HepG2 (cell line): ENCODE results near the gene CTBP1. TPM values are rescaled to one million over a fixed set of nuclear protein-coding genes. Genes with fewer than 3 reads are reported as not detected.

Experiments used
- ATAC-seq: fragments of 200-7000 bp; cut with Tn5 transposase; 3 replicates; pipeline ENCODE4 v1.9.1; 2020; ENCODE audit warnings: mild to moderate bottlenecking, moderate library complexity
- BruUV-seq: library from RNA; stranded (reverse); fragments of 400-500 nt; replicated peaks from 2 replicates; lab custom pipeline; 2021; lab: Mats Ljungman, UMichigan
- CTCF ChIA-PET: fragments of 300-600 bp; formaldehyde crosslinking; extraction: SDS; loops from one replicate; lab custom pipeline; 2021; ENCODE audit warnings: low total read pairs, inconsistent platforms, low intra/inter-chr PET ratio; lab: Yijun Ruan, JAX
- POLR2A ChIA-PET: fragments of 350-600 bp; sonication (Branson Sonifier 250); formaldehyde crosslinking; loops from one replicate; lab custom pipeline; 2020; ENCODE audit warnings: antibody characterized with exemption, inconsistent platforms; lab: Yijun Ruan, JAX
- DNase-seq: peaks from one replicate; pipeline ENCODE4 v3.0.0-alpha.2; 2015; ENCODE audit warnings: low spot score
- FAIRE-seq: peaks from 3 replicates; lab custom pipeline; 2011; peaks lifted over from hg19 to GRCh38; lab: Jason Lieb, UNC
- H2AFZ ChIP-seq: one replicate; pipeline ENCODE4 v1.6.1; 2011; ENCODE audit warnings: low read length, inconsistent platforms
- H3K27ac ChIP-seq: fragments of 300-600 bp; 3 replicates; pipeline ENCODE4 v1.8.0; 2011; ENCODE audit warnings: mixed run types, mild to moderate bottlenecking, mixed read lengths, low read length, inconsistent platforms; ENCODE audit not compliant: insufficient read depth; ENCODE audit errors: extremely low read length
- H3K27me3 ChIP-seq, 2 experiments: fragments of 200-600 bp in 1 of 2; 2 replicates in 1 of 2; 3 replicates in 1 of 2; pipeline versions ENCODE4 v1.6.0 to v1.8.0; 2011; ENCODE audit warnings: low read length in 2 of 2, mild to moderate bottlenecking in 2 of 2, moderate library complexity in 2 of 2, inconsistent platforms in 1 of 2; ENCODE audit not compliant: insufficient read depth in 2 of 2, control insufficient read depth in 1 of 2
- H3K36me3 ChIP-seq, 2 experiments: fragments of 200-600 bp in 1 of 2; replicated peaks in 1 of 2; 2 replicates in 1 of 2; 3 replicates in 1 of 2; pipeline versions ENCODE4 v1.5.1 to v1.8.0; 2011; ENCODE audit warnings: low read length in 2 of 2, inconsistent platforms in 1 of 2; ENCODE audit not compliant: insufficient read depth in 2 of 2, control insufficient read depth in 1 of 2
- H3K4me1 ChIP-seq: 2 replicates; pipeline ENCODE4 v1.5.1; 2012; ENCODE audit warnings: low read length, inconsistent platforms; ENCODE audit not compliant: insufficient read depth
- H3K4me2 ChIP-seq: 2 replicates; pipeline ENCODE4 v1.6.0; 2011; ENCODE audit warnings: low read depth, low read length, inconsistent platforms
- H3K4me3 ChIP-seq, 3 experiments: fragments of 200-600 bp in 1 of 3; sonication (generic), shearing (Covaris generic) in 1 of 3; replicated peaks in 1 of 3; 2 replicates each; pipeline ENCODE4 v1.5.1; 2011 to 2016; ENCODE audit warnings: low read length in 3 of 3, inconsistent platforms in 2 of 3, low read depth in 2 of 3, mild to moderate bottlenecking in 2 of 3, control low read depth in 1 of 3, mixed read lengths in 1 of 3; ENCODE audit not compliant: insufficient read depth in 1 of 3
- H3K79me2 ChIP-seq: one replicate; pipeline ENCODE4 v1.6.1; 2011; ENCODE audit warnings: low read length, inconsistent platforms; ENCODE audit not compliant: insufficient read depth
- H3K9ac ChIP-seq: 2 replicates; pipeline ENCODE4 v1.6.0; 2011; ENCODE audit warnings: mild to moderate bottlenecking, low read depth, low read length, inconsistent platforms; ENCODE audit not compliant: insufficient read depth
- H3K9me3 ChIP-seq: 2 replicates; pipeline ENCODE4 v1.5.1; 2012; ENCODE audit warnings: mild to moderate bottlenecking, low read length
- H4K20me1 ChIP-seq: 2 replicates; pipeline ENCODE4 v1.6.0; 2011; ENCODE audit warnings: inconsistent platforms, mild to moderate bottlenecking, low read length, moderate library complexity; ENCODE audit not compliant: insufficient read depth
- ATF1 ChIP-seq: IDR thresholded peaks from 2 replicates; pipeline ENCODE4 v1.6.1; 2016; ENCODE audit warnings: mild to moderate bottlenecking, control low read depth
- CCAR2 ChIP-seq: fragments of 200-400 bp; formaldehyde crosslinking; optimal IDR thresholded peaks from 2 replicates; pipeline ENCODE3; 2018; ENCODE audit warnings: low read depth, mild to moderate bottlenecking, low read length, moderate library complexity
- HNF4A ChIP-seq: sonication (generic); formaldehyde crosslinking; IDR thresholded peaks from 2 replicates; pipeline ENCODE4 v1.4.0; 2020; ENCODE audit warnings: missing genetic modification reagents
- HNRNPH1 ChIP-seq: fragments of 200-400 bp; formaldehyde crosslinking; optimal IDR thresholded peaks from 2 replicates; pipeline ENCODE3; 2017; ENCODE audit warnings: mild to moderate bottlenecking, low read depth, low read length
- JARID2 ChIP-seq: sonication (generic); formaldehyde crosslinking; IDR thresholded peaks from 2 replicates; pipeline ENCODE4 v1.8.1; 2023; ENCODE audit warnings: missing genetic modification reagents, inconsistent platforms; ENCODE audit not compliant: insufficient replicate concordance
- NCOA1 ChIP-seq: sonication (generic); formaldehyde crosslinking; IDR thresholded peaks from 2 replicates; pipeline ENCODE4 v1.9.0; 2021; ENCODE audit warnings: missing genetic modification reagents
- SETDB1 ChIP-seq: sonication (generic); formaldehyde crosslinking; IDR thresholded peaks from 2 replicates; pipeline ENCODE4 v1.5.1; 2020; ENCODE audit warnings: missing genetic modification reagents, mild to moderate bottlenecking, borderline replicate concordance
- SYNCRIP ChIP-seq: fragments of 200-400 bp; formaldehyde crosslinking; IDR thresholded peaks from 2 replicates; pipeline ENCODE4 v1.6.1; 2018; ENCODE audit warnings: mild to moderate bottlenecking, low read depth, low read length; ENCODE audit not compliant: insufficient read depth
- TBP ChIP-seq: sonication (generic); formaldehyde crosslinking; IDR thresholded peaks from 2 replicates; pipeline ENCODE4 v1.5.0; 2020; ENCODE audit warnings: missing genetic modification reagents
- ZBTB43 ChIP-seq: sonication (generic); formaldehyde crosslinking; conservative IDR thresholded peaks from 2 replicates; pipeline ENCODE4 v1.4.0; 2020; ENCODE audit warnings: missing genetic modification reagents
- ZNF205 ChIP-seq: IDR thresholded peaks from 2 replicates; pipeline ENCODE4 v1.6.1; 2018; ENCODE audit warnings: missing biosample characterization, missing genetic modification reagents
- ZNF256 ChIP-seq: sonication (generic); formaldehyde crosslinking; conservative IDR thresholded peaks from 2 replicates; pipeline ENCODE4 v1.4.0; 2020; ENCODE audit warnings: missing genetic modification reagents
- ZNF274 ChIP-seq: sonication (generic); formaldehyde crosslinking; IDR thresholded peaks from 2 replicates; pipeline ENCODE4 v1.5.1; 2020; ENCODE audit warnings: mild to moderate bottlenecking, missing genetic modification reagents
- ZNF605 ChIP-seq: sonication (generic); formaldehyde crosslinking; IDR thresholded peaks from 2 replicates; pipeline ENCODE4 v1.8.0; 2022; ENCODE audit warnings: mild to moderate bottlenecking, missing genetic modification reagents
- ZNF7 ChIP-seq: IDR thresholded peaks from 2 replicates; pipeline ENCODE4 v1.6.1; 2016; ENCODE audit warnings: missing biosample characterization, missing genetic modification reagents
- ZNF782 ChIP-seq: sonication (generic); formaldehyde crosslinking; IDR thresholded peaks from 2 replicates; pipeline ENCODE4 v1.4.0; 2020; ENCODE audit warnings: missing genetic modification reagents, mild to moderate bottlenecking, borderline replicate concordance
- WGBS: methylation state at CpG from one replicate; pipeline ENCODE4 v1.1.6; 2017; ENCODE audit warnings: low lambda C conversion rate; 5-methylcytosine and 5-hydroxymethylcytosine counted together
- in situ Hi-C: cut with HindIII; loops from 2 replicates; pipeline ENCODE4 v1.10.0; 2017; ENCODE audit warnings: low pct_unique_long_range_greater_than_20kb; ENCODE audit not compliant: extremely low pct_ligation_motif_present
- intact Hi-C: fragments of 100-400 bp; cut with micrococcal nuclease; formaldehyde crosslinking; loops from one replicate; pipeline ENCODE4 v1.10.0; 2022; ENCODE audit not compliant: unreplicated experiment
- polyA plus RNA-seq, 8 experiments: library from polyadenylated mRNA; depleted of rRNA in 3 of 8; stranded (reverse) in 7 of 8; unstranded in 1 of 8; fragments of >200 nt; fragmentation: Illumina TruSeq in 4 of 8; extraction: Trizol in 4 of 8; gene quantifications; 2 replicates each; pipeline versions ENCODE4 v1.2.1 to v1.2.3, GENCODE V29; 2011 to 2016; ENCODE audit warnings: low read depth in 4 of 8, missing spikeins in 1 of 8, mixed read lengths in 1 of 8; ENCODE audit not compliant: insufficient read depth in 1 of 8
- total RNA-seq, 5 experiments: library from RNA; depleted of rRNA; stranded (reverse); fragments of >200 nt; fragmentation: Illumina TruSeq; extraction: Trizol; gene quantifications; 2 replicates each; pipeline ENCODE4 v1.2.3, GENCODE V29; 2016; ENCODE audit warnings: low read depth in 1 of 5

CTBP1 gene
- total and polyA plus RNA-seq, 2 of the 13 experiments (the other 11 are each of a cell fraction or from before 2014, with no cell fraction given) = 78.5 to 112 TPM

- H3K27me3 ChIP-seq = no peaks in the 10 kb centered on the region; a peak in 1 of 5 replicates
- no peak overlapping the region for H3K4me3 ChIP-seq
- H3K4me2 ChIP-seq = no peak overlapping the region
- no peak for TF ChIP-seq CCAR2
- no TSS peak for BruUV-seq
- no peak for FAIRE-seq
- 89% methylated on average over 2 of the region's 3 CpGs for WGBS
- in situ Hi-C loops = loop anchor here (5.0 kb wide), 1 partner anchor 133 kb away; no protein-coding TSS in a partner anchor
- H3K27ac ChIP-seq = no peak overlapping the region
- CTCF ChIA-PET = no interaction called here
- H4K20me1 ChIP-seq = no peaks in the 10 kb centered on the region
- no peak overlapping the region for H3K9ac ChIP-seq
- H3K79me2 ChIP-seq = no peaks in the 10 kb centered on the region
- POLR2A ChIA-PET = interaction anchor here (1.2 kb wide), 1 partner anchor 17 kb away, joined by 3 read pairs; no protein-coding TSS in a partner anchor
- ATAC-seq = no peak
- no peaks in the 10 kb centered on the region for H3K36me3 ChIP-seq
- H3K9me3 ChIP-seq = peaks cover 4% of the 10 kb centered on the region; the same call in 1 of the 2 replicates
- H3K4me1 ChIP-seq = no peaks in the 10 kb centered on the region
- intact Hi-C loops = no loop called here
- no peak for DNase-seq
- no peak overlapping the region for H2AFZ ChIP-seq
Measured at GRCh38 chr4:1264942-1265341, 16.0 kb upstream of the CTBP1 start.

GRCh38 chr4:1261107-1261928, 12.4 kb upstream of the CTBP1 start:
- Histone ChIP-seq H3K27me3 (no peaks in the 10 kb centered on the region), H3K4me2 (no peak overlapping the region), H3K27ac (no peak overlapping the region), H3K36me3 (no peaks in the 10 kb centered on the region), H4K20me1 (no peaks in the 10 kb centered on the region), H3K79me2 (no peaks in the 10 kb centered on the region), H3K9ac (no peak overlapping the region), H3K9me3 (peaks cover 11% of the 10 kb centered on the region), H3K4me1 (no peaks in the 10 kb centered on the region), H2AFZ (no peak overlapping the region), H3K4me3 (no peak overlapping the region)
- intact Hi-C loops (no loop called here), in situ Hi-C loops (no loop called here)
- FAIRE-seq (no peak), ATAC-seq (no peak), DNase-seq (no peak)
- BruUV-seq = no TSS peak
- POLR2A ChIA-PET = interaction anchor here (0.8 kb wide), 1 partner anchor 12 kb away, joined by 4 read pairs; no protein-coding TSS in a partner anchor
- 71% methylated on average over 21 of the region's 21 CpGs for WGBS
- CTCF ChIA-PET = no interaction called here
- TF ChIP-seq ZNF7 = no peak
- TF ChIP-seq ATF1 (CRISPR knock-in tag) = no peak
- no peak for TF ChIP-seq SYNCRIP
- TF ChIP-seq JARID2 (CRISPR knock-in tag) = no peak
- no peak for TF ChIP-seq ZBTB43 (CRISPR knock-in tag)
- no peak for TF ChIP-seq HNF4A (CRISPR knock-in tag)
- TF ChIP-seq ZNF274 (CRISPR knock-in tag) = no peak
- TF ChIP-seq TBP (CRISPR knock-in tag) = no peak
- TF ChIP-seq NCOA1 (CRISPR knock-in tag) = no peak
- TF ChIP-seq ZNF256 (CRISPR knock-in tag) = no peak
- TF ChIP-seq ZNF205 (CRISPR knock-in tag) = no peak
- no peak for TF ChIP-seq ZNF605 (CRISPR knock-in tag)
- no peak for TF ChIP-seq HNRNPH1
- no peak for TF ChIP-seq SETDB1
- no peak for TF ChIP-seq ZNF782 (CRISPR knock-in tag)
